AG09319 (cell line): ENCODE data around the gene SLC4A7.

Source experiments
- DNase-seq: peaks from one replicate; pipeline ENCODE4 v3.0.0-alpha.2; 2010; ENCODE audit warnings: low read depth; ENCODE audit errors: extremely low read depth
- TF ChIP-seq, protein P1 (sequence below): IDR thresholded peaks from 2 replicates; pipeline ENCODE4 v1.5.1; 2011; ENCODE audit warnings: low read depth, mild to moderate bottlenecking, inconsistent platforms, low read length, moderate library complexity

The SLC4A7 gene

GRCh38 chr3:27467545-27467944, 16.6 kb downstream of the SLC4A7 start:
- TF ChIP-seq, protein P1, sequence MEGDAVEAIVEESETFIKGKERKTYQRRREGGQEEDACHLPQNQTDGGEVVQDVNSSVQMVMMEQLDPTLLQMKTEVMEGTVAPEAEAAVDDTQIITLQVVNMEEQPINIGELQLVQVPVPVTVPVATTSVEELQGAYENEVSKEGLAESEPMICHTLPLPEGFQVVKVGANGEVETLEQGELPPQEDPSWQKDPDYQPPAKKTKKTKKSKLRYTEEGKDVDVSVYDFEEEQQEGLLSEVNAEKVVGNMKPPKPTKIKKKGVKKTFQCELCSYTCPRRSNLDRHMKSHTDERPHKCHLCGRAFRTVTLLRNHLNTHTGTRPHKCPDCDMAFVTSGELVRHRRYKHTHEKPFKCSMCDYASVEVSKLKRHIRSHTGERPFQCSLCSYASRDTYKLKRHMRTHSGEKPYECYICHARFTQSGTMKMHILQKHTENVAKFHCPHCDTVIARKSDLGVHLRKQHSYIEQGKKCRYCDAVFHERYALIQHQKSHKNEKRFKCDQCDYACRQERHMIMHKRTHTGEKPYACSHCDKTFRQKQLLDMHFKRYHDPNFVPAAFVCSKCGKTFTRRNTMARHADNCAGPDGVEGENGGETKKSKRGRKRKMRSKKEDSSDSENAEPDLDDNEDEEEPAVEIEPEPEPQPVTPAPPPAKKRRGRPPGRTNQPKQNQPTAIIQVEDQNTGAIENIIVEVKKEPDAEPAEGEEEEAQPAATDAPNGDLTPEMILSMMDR: peak; percentile 43
- no peak for DNase-seq

DNA sequence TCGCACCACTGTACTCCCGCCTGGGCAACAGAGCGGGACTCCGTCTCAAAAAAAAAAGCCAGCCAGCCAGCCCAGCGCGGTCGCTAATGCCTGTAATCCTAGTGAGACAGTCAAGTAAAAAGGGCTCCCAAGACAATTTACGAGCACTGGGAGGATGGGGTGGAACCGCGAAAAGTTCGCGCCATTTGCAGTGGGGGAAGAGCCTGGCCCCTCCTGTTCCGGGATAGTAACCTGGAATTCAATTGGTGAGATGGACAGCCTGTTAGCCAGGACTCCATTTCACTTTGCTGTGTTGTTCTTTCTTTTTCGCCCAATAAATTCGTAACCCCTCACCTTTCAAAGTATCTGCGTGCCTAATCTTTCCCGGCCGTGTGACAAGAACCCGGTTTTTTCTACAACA, 19.5 kb downstream of the SLC4A7 start:
- TF ChIP-seq, protein P1: no peak
- DNase-seq: no peak

DNA sequence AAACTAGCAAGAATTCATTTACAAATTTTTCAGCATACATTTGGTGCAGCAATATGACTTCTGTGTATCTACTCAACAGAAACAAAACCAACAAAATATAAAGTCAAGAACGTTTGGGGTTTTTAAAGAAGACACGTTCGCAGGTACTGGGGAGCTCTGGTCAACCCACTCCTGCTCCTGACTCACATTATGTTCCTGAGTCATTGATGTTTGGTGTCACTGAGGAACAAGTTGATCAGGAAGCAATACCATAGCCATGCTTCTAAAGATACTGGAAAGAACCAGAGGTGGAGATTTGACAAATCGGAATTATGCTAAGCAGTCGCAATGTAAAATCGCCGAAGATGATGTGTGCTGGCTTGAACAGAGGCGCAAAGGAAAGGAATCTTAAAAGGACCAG, 22.0 kb downstream of the SLC4A7 start:
- DNase-seq: no peak
- TF ChIP-seq, protein P1: no peak

DNA sequence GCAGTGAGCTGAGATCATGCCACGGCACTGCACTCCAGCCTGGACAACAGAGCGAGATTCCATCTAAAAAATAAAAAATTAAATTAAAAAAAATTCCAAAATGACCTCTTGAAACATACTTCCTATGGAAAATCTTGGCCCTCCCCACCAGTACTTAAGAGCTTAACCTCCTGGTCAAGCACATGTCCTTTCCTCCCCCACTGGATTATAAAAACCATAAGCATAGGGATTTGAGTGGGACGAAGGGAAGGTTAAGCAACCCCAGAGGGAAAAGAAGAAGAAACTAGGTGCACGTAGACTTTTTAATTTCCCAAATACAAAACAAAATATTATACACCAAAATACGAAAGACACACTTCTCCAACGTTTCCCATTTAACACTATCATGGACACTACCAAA, 25.3 kb downstream of the SLC4A7 start:
- DNase-seq: no peak
- TF ChIP-seq, protein P1: no peak

DNA sequence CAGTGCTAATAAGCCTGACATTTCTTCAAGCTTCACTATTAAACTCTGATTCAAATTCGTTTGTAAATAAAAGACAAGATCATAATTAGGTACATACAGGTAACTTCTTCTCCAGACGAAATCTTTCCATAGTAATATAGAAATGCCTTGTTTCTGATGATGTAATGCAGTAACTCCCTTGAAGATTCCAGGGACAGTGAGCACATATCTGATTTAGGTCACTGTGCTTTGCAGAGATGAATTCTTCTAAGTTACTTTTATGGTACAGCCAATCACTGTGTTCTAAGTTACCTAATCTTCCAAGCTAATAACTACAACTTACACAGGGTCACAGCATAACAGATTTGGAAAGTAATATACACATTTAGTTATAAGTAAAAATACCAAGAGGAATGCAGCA, 27.6 kb downstream of the SLC4A7 start:
- TF ChIP-seq, protein P1: no peak
- no peak for DNase-seq

- TF ChIP-seq, protein P1: no peak
- no peak for DNase-seq
Measured at GRCh38 chr3:27454914-27455313, 29.3 kb downstream of the SLC4A7 start.

DNA sequence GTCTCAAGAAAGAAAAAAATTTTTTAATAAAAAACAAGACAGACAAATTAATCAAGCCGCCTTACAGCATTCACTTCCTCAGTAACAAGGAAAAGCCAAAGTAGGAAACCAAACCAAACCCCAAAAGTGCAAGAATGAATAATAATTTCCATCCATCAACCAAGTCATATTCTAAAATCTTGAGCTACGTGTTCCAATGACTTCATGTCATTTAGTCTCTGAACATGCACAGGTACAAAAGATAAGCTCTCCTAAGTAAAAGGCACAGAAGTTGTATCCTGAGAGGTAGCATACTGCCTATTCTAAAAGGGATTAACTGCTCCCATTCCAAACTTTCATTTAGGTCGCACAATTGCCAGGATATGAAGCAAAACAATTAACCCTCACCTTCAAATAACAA, 29.7 kb downstream of the SLC4A7 start:
- TF ChIP-seq, protein P1: no peak
- no peak for DNase-seq
